GM18520 (cell line): Measurements from ENCODE around the gene SORCS2.

Experiments used
- ATAC-seq: cut with Tn5 transposase; IDR thresholded peaks from one replicate; pipeline ENCODE4 v1.9.1; 2021; ENCODE audit not compliant: unreplicated experiment

SORCS2 gene

GRCh38 chr4:7536876-7537275 is 344.5 kb downstream of the SORCS2 start:
- ATAC-seq, result no peak

- ATAC-seq, result no peak
Observed at GRCh38 chr4:7537853-7538400, 345.6 kb downstream of the SORCS2 start.

GRCh38 chr4:7538518-7538917 is 346.2 kb downstream of the SORCS2 start:
- no peak for ATAC-seq

- ATAC-seq, result no peak
Observed at GRCh38 chr4:7539186-7539585, 346.8 kb downstream of the SORCS2 start.

- no peak for ATAC-seq
Observed at GRCh38 chr4:7539659-7540058, 347.3 kb downstream of the SORCS2 start.

GRCh38 chr4:7540206-7540605 is 347.9 kb downstream of the SORCS2 start:
- no peak for ATAC-seq

GRCh38 chr4:7540654-7541413 is 348.5 kb downstream of the SORCS2 start:
- no peak for ATAC-seq

- no peak for ATAC-seq
Observed at GRCh38 chr4:7541414-7541810, 349.1 kb downstream of the SORCS2 start.

GRCh38 chr4:7542781-7543180 is 350.4 kb downstream of the SORCS2 start:
- no peak for ATAC-seq

- no peak for ATAC-seq
Observed at GRCh38 chr4:7546152-7546808, 353.9 kb downstream of the SORCS2 start.

- ATAC-seq, result no peak
Observed at GRCh38 chr4:7546809-7547367, 354.6 kb downstream of the SORCS2 start.

GRCh38 chr4:7547368-7548040 is 355.2 kb downstream of the SORCS2 start:
- no peak for ATAC-seq

- no peak for ATAC-seq
Observed at GRCh38 chr4:7549866-7550265, 357.5 kb downstream of the SORCS2 start.

GRCh38 chr4:7552466-7552865 is 360.1 kb downstream of the SORCS2 start:
- ATAC-seq, result no peak

- ATAC-seq, result no peak
Observed at GRCh38 chr4:7553280-7553679, 360.9 kb downstream of the SORCS2 start.

- ATAC-seq, result no peak
Observed at GRCh38 chr4:7554905-7555304, 362.6 kb downstream of the SORCS2 start.

- no peak for ATAC-seq
Observed at GRCh38 chr4:7556558-7556957, 364.2 kb downstream of the SORCS2 start.

- no peak for ATAC-seq
Observed at GRCh38 chr4:7557456-7557855, 365.1 kb downstream of the SORCS2 start.

GRCh38 chr4:7558436-7558835 is 366.1 kb downstream of the SORCS2 start:
- ATAC-seq, result no peak

GRCh38 chr4:7559316-7559715 is 367.0 kb downstream of the SORCS2 start:
- ATAC-seq, result no peak

GRCh38 chr4:7559741-7560395 is 367.5 kb downstream of the SORCS2 start:
- no peak for ATAC-seq
